ENCODE measurements around the gene GPR137C.

GPR137C gene

GRCh38 chr14:52683985-52684520 is 131.4 kb downstream of the GPR137C start:
- DNase-seq = no peak

GRCh38 chr14:52686176-52686575 is 133.5 kb downstream of the GPR137C start:
- DNase-seq = no peak

All from activated naive CD4-positive, alpha-beta T cell (primary cell).